Measurements from ENCODE around the gene PPP1R9A. TPM values are rescaled to one million over a fixed set of nuclear protein-coding genes. Genes with fewer than 3 reads are reported as not detected.

PPP1R9A gene
- total RNA-seq, 1 donor from 2014 or later: 4.6 TPM

GRCh38 chr7:95303013-95303905 is 395.9 kb downstream of the PPP1R9A start:
- no peak for DNase-seq (ENCODE audit: extremely low read depth, low read depth, low spot score)

GRCh38 chr7:95304990-95305389 is 397.6 kb downstream of the PPP1R9A start:
- DNase-seq (ENCODE audit: extremely low read depth, low read depth, low spot score): no peak

DNA sequence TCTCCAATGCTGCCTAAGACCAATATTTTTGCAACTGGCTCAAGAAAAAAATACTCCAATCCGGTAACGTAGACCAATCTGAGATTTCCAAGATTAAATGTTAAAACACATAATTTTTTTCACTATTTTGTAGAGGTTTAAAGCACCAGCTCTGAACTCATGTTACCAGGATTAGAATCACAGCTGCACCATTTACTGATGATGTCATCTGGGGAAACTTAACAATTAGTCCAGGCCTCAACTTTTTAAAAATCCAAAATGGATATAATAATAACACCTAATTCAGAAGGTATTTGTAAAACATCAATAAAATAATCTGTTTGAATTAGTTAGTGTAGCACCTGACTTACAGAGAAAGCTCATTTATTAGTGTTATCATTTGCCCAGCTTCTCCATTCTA is 402.6 kb downstream of the PPP1R9A start:
- DNase-seq (ENCODE audit: extremely low read depth, low read depth, low spot score): no peak

GRCh38 chr7:95311389-95311788 is 404.0 kb downstream of the PPP1R9A start:
- DNase-seq (ENCODE audit: extremely low read depth, low read depth, low spot score): no peak

GRCh38 chr7:95312561-95312960 is 405.2 kb downstream of the PPP1R9A start:
- DNase-seq (ENCODE audit: extremely low read depth, low read depth, low spot score): no peak

GRCh38 chr7:95316588-95316987 is 409.2 kb downstream of the PPP1R9A start:
- DNase-seq (ENCODE audit: extremely low read depth, low read depth, low spot score): no peak

DNA sequence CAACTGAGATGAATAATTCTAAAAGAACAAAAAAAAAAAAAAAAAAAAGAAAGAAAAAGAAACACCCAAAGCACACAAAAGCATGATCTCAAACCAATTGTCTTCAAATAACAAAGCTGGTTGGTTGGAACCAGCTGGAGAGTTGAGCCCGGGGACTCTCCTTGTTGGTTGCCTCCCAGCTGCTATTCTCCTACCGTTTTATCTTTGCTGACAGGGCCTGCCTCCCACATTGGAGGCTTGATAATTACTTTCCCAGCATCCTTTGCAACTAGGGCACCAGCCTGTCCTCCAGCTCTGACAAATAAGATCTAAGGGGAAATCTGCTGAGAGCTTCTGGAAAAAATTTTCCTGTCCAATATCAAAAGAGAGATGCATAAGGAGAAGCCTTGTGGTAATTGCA is 410.2 kb downstream of the PPP1R9A start:
- no peak for DNase-seq (ENCODE audit: extremely low read depth, low read depth, low spot score)

DNA sequence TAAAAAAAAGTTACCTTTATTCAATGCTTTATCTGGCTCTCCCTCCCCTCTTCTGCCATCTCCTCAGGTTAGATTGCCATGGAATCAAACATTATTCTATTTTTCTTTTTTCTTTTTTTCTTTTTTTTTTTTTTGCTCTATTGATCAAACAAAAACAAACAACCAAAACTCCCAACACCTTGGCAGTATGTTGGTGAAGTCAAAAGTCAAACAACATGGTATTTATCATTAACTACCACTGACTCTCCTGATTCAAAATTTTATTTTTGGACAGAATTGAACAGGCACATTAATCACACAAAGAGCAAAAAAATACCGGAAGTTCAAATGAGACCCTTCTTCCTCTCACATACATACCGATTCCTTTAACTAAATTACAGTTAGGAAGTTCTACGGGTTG is 410.6 kb downstream of the PPP1R9A start:
- DNase-seq (ENCODE audit: extremely low read depth, low read depth, low spot score): no peak

DNA sequence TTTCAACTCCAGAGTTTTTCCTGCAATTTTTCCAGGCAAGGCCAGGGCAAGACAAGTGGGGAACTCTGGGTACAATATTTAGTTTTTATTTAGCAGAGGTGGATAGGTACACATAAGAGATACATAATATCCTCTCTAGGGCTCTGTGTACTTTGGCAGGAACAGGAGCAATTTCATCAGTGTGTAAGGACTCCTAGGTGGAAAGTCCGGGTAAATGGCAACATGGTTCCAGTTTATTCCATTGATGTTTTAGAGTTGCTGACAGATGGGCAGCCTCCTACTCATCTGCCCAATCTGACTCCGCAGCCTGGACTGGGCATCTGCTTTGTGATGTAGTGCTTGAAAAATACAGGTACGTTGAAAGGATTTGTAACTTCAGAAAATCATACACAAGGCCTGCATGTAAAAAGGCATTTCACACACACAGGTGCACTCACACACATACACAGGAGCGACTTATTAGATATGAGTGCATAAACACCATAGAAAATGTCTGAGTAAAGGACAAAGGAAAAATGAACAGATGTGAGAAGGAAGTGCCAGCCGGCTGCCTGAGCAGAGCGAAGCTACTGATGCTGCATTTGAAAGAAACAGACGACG is 411.2 kb downstream of the PPP1R9A start:
- DNase-seq (ENCODE audit: extremely low read depth, low read depth, low spot score): no peak

DNA sequence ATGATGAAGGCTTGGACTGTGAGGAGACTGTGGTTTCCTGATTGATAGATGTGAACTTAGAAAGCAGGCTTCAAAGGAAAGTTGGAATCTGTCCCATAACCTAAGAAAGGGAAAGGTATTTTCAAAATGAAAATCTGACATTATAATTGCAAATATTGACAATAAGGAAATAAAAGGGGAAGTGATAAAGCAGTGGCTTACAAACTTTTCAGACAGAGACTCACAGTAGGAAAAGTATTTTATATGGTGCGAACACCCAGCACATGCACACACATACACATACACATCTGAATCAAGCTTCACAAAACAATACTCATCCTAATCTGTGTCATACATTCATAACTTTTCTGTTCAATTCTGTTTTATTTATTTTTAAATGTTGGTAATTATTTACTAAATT is 412.2 kb downstream of the PPP1R9A start:
- DNase-seq (ENCODE audit: extremely low read depth, low read depth, low spot score): no peak

GRCh38 chr7:95320651-95321050 is 413.3 kb downstream of the PPP1R9A start:
- no peak for DNase-seq (ENCODE audit: extremely low read depth, low read depth, low spot score)

DNA sequence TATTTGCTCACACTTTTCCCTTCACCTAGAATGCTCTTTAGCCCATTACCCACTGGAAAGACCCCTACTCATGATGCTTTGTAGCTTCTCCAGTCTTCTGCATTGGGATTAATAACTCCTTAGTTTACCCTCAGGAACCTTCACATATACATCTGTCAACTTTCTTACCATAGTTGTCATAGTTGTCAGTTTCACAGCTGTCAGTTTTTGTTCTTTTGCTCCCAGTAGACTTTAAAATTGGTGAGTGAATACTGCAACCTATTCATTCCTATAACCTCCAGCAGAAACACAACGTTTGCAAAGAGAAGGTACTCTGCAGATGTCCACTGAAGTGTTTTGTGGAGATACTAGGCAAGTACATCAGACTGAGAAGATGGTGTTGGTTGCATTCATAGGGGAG is 414.3 kb downstream of the PPP1R9A start:
- DNase-seq (ENCODE audit: extremely low read depth, low read depth, low spot score): no peak

DNA sequence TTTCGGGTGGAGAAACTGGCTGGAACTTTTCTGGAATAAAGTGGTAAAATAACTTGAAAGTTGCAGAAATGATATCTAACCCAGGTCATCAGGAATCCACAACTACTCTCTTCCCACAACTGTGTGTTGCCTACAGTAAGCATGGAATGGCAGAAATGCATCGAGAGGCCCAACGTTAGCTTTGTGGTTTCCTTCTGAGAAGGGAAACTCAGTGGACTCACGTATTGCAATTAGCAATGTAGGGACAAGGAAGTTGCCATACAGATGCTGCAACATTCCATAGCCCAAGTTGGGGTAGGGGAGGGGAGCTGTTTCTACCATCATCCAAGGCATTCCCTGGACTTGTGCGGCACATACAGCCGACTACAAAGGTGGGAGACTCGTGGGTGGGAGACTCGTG is 415.0 kb downstream of the PPP1R9A start:
- DNase-seq (ENCODE audit: extremely low read depth, low read depth, low spot score): no peak

DNA sequence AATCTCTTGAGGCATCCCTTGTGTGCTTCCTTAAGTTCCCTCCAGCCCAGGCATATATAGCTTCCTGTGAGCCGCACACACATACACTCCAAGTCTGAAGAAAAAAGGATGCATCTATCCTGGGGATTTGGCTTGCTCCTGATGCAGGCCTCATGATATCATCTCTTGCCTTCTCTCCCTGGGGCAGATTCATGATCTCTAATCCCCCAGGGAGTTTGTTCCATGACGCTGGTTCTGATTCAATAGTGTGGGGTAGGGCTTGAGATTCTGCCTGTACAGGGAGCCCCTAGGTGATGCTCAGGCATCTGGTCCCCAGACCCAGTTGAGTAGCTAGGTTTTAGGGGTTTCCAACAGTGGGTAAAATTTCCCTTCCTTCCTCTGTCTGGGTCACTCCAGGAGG is 415.5 kb downstream of the PPP1R9A start:
- DNase-seq (ENCODE audit: extremely low read depth, low read depth, low spot score): no peak

DNA sequence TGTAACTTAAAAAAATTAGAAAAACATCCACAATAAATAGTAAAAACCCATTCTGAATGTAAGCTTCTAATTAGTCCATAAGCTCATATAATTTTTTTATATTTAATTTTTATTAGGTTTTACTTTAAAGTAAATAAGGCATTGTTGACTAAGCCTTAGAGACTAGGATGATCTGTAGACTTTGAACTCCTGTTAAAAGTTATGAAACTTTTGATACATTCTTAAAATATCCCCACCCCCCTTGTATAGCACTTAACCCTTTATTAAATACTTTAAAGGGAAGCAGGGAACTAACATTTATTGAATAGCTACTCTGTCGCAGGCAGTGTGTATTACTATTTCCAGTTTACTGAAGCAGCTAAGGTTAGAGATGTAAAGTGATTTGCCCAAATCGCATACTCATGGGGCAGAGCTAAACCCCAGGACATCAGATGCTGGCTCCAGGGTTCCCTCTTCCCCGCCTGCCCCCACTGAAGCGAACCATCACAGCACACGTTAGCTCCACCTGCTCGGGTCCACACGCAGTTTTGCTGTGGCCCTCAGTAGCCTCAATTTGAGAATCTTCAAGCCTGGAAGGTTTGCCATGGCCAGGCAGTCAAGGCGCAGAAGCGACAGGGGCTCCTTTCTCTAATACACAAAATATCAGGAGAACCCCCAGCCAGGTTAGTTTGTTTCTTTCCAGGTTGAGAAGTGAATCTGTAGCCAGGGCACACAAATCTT is 416.2 kb downstream of the PPP1R9A start:
- no peak for DNase-seq (ENCODE audit: extremely low read depth, low read depth, low spot score)

GRCh38 chr7:95324431-95324830 is 417.0 kb downstream of the PPP1R9A start, which contains the start of gene PON1:
Gene PON1 (minus strand): TSS chr7:95324532. CDS start chr7:95324475, 57 bp downstream.
- no peak for DNase-seq (ENCODE audit: extremely low read depth, low read depth, low spot score)

DNA sequence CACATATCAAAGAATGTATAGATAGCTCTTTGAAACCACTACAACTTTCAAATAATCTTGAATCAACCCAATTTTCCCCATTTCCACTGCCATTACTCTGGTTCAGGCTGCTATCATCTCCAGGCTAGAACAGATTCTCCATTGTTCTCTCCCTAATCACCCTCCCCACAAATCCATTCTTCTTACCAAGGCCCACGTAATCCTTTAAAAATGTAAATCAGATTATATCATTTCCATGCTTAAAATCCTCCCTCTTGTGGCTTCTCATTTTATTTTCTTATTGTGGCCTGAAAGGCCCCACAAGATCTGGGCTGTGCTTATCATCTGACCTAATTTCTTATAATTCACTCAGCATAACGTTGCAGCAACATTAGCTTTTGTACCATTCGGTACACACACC is 420.0 kb downstream of the PPP1R9A start:
- no peak for DNase-seq (ENCODE audit: extremely low read depth, low read depth, low spot score)

- DNase-seq (ENCODE audit: extremely low read depth, low read depth, low spot score): peak; percentile 2
Measured at GRCh38 chr7:95330204-95330960, 423.0 kb downstream of the PPP1R9A start.

GRCh38 chr7:95330961-95331337 is 423.6 kb downstream of the PPP1R9A start:
- DNase-seq (ENCODE audit: extremely low read depth, low read depth, low spot score): no peak

DNA sequence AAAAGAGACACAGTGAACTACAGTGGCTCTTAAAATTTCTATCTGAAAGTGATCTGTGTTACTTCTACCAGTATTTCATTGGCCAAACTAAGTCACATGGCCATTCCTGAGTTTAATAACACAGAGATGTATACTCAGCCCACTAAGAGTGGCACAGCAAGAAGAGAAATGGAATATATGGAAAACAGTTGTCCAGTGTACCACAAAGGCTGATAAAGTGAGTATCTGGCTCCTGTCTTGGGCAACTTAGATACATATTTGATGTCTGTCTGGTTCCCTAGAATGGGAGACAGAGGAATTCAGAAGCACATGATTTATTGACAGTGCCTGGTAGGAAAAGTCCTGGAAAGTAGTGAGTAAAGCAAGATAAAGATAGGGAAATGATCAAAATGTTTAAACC is 427.1 kb downstream of the PPP1R9A start:
- DNase-seq (ENCODE audit: extremely low read depth, low read depth, low spot score): no peak

GRCh38 chr7:95335093-95335492 is 427.7 kb downstream of the PPP1R9A start:
- DNase-seq (ENCODE audit: extremely low read depth, low read depth, low spot score): no peak
